Muscle layer of colon (tissue), 2 donors: ENCODE measurements around the gene B4GALT4.

Experiments
- H3K27ac ChIP-seq: one replicate; pipeline ENCODE4 v1.7.0; 2013; ENCODE audit warnings: low read depth, mild to moderate bottlenecking, low read length, moderate library complexity
- H3K27me3 ChIP-seq, 2 donors: one replicate each; pipeline ENCODE4 v1.7.0; 2013; ENCODE audit warnings: low read length in 2 of 2, mild to moderate bottlenecking in 2 of 2; ENCODE audit not compliant: insufficient read depth in 2 of 2, control insufficient read depth in 1 of 2
- H3K36me3 ChIP-seq: one replicate; pipeline ENCODE4 v1.7.0; 2013; ENCODE audit warnings: mild to moderate bottlenecking, low read length; ENCODE audit not compliant: insufficient read depth
- H3K4me1 ChIP-seq: one replicate; pipeline ENCODE4 v1.7.0; 2013; ENCODE audit warnings: mild to moderate bottlenecking, low read length; ENCODE audit not compliant: insufficient read depth
- H3K4me3 ChIP-seq, 2 donors: one replicate each; pipeline ENCODE4 v1.7.0; 2013; ENCODE audit warnings: low read length in 2 of 2, low read depth in 1 of 2, mild to moderate bottlenecking in 1 of 2, moderate library complexity in 1 of 2
- H3K9ac ChIP-seq: one replicate; pipeline ENCODE4 v1.7.0; 2013; ENCODE audit warnings: low read length
- H3K9me3 ChIP-seq: one replicate; pipeline ENCODE4 v1.7.0; 2013; ENCODE audit warnings: mild to moderate bottlenecking, low read length
- donor health status: abdominal sarcoma.
- donor health status: Adenocarcinoma of cecum.

Gene B4GALT4

GRCh38 chr3:119195151-119195476, 45.6 kb downstream of the B4GALT4 start:
- Histone ChIP-seq H3K4me1 (no peaks in the 10 kb centered on the region), H3K27me3 (no peaks in the 10 kb centered on the region), H3K9me3 (no peaks in the 10 kb centered on the region), H3K36me3 (no peaks in the 10 kb centered on the region), H3K27ac (no peak overlapping the region), H3K9ac (no peak overlapping the region), H3K4me3 (no peak overlapping the region)

GRCh38 chr3:119194237-119195150, 46.2 kb downstream of the B4GALT4 start:
- Histone ChIP-seq H3K4me3 (no peak overlapping the region), H3K36me3 (no peaks in the 10 kb centered on the region), H3K9ac (no peak overlapping the region), H3K4me1 (no peaks in the 10 kb centered on the region), H3K27ac (no peak overlapping the region), H3K27me3 (no peaks in the 10 kb centered on the region), H3K9me3 (no peaks in the 10 kb centered on the region)

- no peaks in the 10 kb centered on the region for H3K36me3 ChIP-seq
- no peaks in the 10 kb centered on the region for H3K9me3 ChIP-seq
- no peak overlapping the region for H3K27ac ChIP-seq
- H3K27me3 ChIP-seq = no peaks in the 10 kb centered on the region
- H3K9ac ChIP-seq = no peak overlapping the region
- H3K4me3 ChIP-seq = no peak overlapping the region
- no peaks in the 10 kb centered on the region for H3K4me1 ChIP-seq
These were observed 48.9 kb downstream of the B4GALT4 start for GRCh38 chr3:119191800-119192199.

GRCh38 chr3:119187266-119187665, 53.4 kb downstream of the B4GALT4 start:
- no peaks in the 10 kb centered on the region for H3K4me1 ChIP-seq
- H3K9me3 ChIP-seq = no peaks in the 10 kb centered on the region
- H3K36me3 ChIP-seq = no peaks in the 10 kb centered on the region
- no peak overlapping the region for H3K9ac ChIP-seq
- H3K4me3 ChIP-seq = no peak overlapping the region
- no peak overlapping the region for H3K27ac ChIP-seq
- no peaks in the 10 kb centered on the region for H3K27me3 ChIP-seq

GRCh38 chr3:119184796-119185570, 55.7 kb downstream of the B4GALT4 start:
- no peak overlapping the region for H3K9ac ChIP-seq
- H3K27me3 ChIP-seq = no peaks in the 10 kb centered on the region
- no peaks in the 10 kb centered on the region for H3K36me3 ChIP-seq
- no peak overlapping the region for H3K27ac ChIP-seq
- no peaks in the 10 kb centered on the region for H3K4me1 ChIP-seq
- no peaks in the 10 kb centered on the region for H3K9me3 ChIP-seq
- no peak overlapping the region for H3K4me3 ChIP-seq

- no peaks in the 10 kb centered on the region for H3K36me3 ChIP-seq
- H3K27me3 ChIP-seq = no peaks in the 10 kb centered on the region
- H3K4me1 ChIP-seq = no peaks in the 10 kb centered on the region
- H3K9ac ChIP-seq = no peak overlapping the region
- H3K4me3 ChIP-seq = no peak overlapping the region
- no peak overlapping the region for H3K27ac ChIP-seq
- no peaks in the 10 kb centered on the region for H3K9me3 ChIP-seq
These were observed 56.6 kb downstream of the B4GALT4 start for GRCh38 chr3:119184111-119184510.

GRCh38 chr3:119181765-119182164, 58.9 kb downstream of the B4GALT4 start:
- no peaks in the 10 kb centered on the region for H3K4me1 ChIP-seq
- no peak overlapping the region for H3K4me3 ChIP-seq
- no peaks in the 10 kb centered on the region for H3K36me3 ChIP-seq
- H3K27ac ChIP-seq = no peak overlapping the region
- no peaks in the 10 kb centered on the region for H3K27me3 ChIP-seq
- H3K9me3 ChIP-seq = no peaks in the 10 kb centered on the region
- no peak overlapping the region for H3K9ac ChIP-seq

- H3K27ac ChIP-seq = no peak overlapping the region
These were observed 63.4 kb downstream of the B4GALT4 start for GRCh38 chr3:119177321-119177720.

GRCh38 chr3:119176778-119177177, 63.9 kb downstream of the B4GALT4 start:
- no peak overlapping the region for H3K4me3 ChIP-seq
- no peaks in the 10 kb centered on the region for H3K4me1 ChIP-seq
- no peaks in the 10 kb centered on the region for H3K9me3 ChIP-seq
- H3K9ac ChIP-seq = no peak overlapping the region
- no peaks in the 10 kb centered on the region for H3K36me3 ChIP-seq
- H3K27me3 ChIP-seq = no peaks in the 10 kb centered on the region
- no peak overlapping the region for H3K27ac ChIP-seq

More at GRCh38 chr3:119177321-119177720, 63.4 kb downstream of the B4GALT4 start:
- no peak overlapping the region for H3K4me3 ChIP-seq
- no peaks in the 10 kb centered on the region for H3K27me3 ChIP-seq
- H3K9ac ChIP-seq = no peak overlapping the region
- no peaks in the 10 kb centered on the region for H3K36me3 ChIP-seq
- no peaks in the 10 kb centered on the region for H3K9me3 ChIP-seq
- no peaks in the 10 kb centered on the region for H3K4me1 ChIP-seq

- Histone ChIP-seq H3K9ac (no peak overlapping the region), H3K36me3 (no peaks in the 10 kb centered on the region), H3K9me3 (no peaks in the 10 kb centered on the region), H3K4me1 (no peaks in the 10 kb centered on the region), H3K4me3 (no peak overlapping the region), H3K27ac (no peak overlapping the region), H3K27me3 (no peaks in the 10 kb centered on the region)
These were observed 64.6 kb downstream of the B4GALT4 start for GRCh38 chr3:119175872-119176756.

GRCh38 chr3:119173325-119173724, 67.4 kb downstream of the B4GALT4 start, which contains the start of gene UPK1B:
UPK1B (plus strand) TSS chr3:119173598; CDS start chr3:119186742, 13,144 bp downstream.
- Histone ChIP-seq H3K9me3 (no peaks in the 10 kb centered on the region), H3K27ac (no peak within 1 kb of the TSS), H3K36me3 (no peaks in the 10 kb centered on the region), H3K27me3 (no peaks in the 10 kb centered on the region), H3K4me1 (no peaks in the 10 kb centered on the region), H3K4me3 (no peak within 1 kb of the TSS), H3K9ac (no peak within 1 kb of the TSS)
